ENCODE results near the gene BEND3.

DNA sequence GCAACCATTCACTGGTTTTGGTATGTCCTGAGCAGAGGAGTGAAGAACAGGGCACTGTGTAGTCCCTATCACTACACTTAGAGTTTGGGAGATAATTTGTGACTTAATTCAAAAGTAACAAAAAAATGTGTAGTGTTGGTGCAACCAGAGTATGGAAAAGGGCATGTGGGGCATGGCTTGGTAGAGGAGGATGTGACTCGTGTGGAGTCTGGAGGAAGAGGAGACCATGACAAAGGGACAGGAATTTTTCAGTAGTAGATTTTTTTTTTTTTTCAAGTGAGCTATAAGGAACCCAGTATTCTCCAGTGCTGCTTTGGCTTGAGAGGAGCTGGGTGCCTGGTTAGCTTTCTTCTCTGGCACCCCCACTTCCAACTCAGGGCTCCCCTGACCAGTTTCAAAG, 82.2 kb downstream of the BEND3 start:
- TF ChIP-seq ZNF384 (IDR thresholded peaks at IDR 0.05) (no peak), FOXK2 (IDR thresholded peaks at IDR 0.05) (no peak), ARNT (IDR thresholded peaks at IDR 0.05) (no peak)
